ENCODE measurements around the gene TEP1. TPM values are rescaled to one million over a fixed set of nuclear protein-coding genes. Genes with fewer than 3 reads are reported as not detected.

The TEP1 gene
- total and polyA plus RNA-seq, 2 of the 13 experiments (the other 11 are each of a cell fraction or from before 2014, with no cell fraction given), result 11.0 to 12.8 TPM

GRCh38 chr14:20332788-20333493 lies 80.4 kb downstream of the TEP1 start, which contains the start of gene CCNB1IP1 (continued):
- TF ChIP-seq ZNF142 (CRISPR knock-in tag; IDR thresholded peaks at IDR 0.05), result peak; percentile 45; the same call in 1 of the 2 replicates
- peak; percentile 50; the same call in 1 of the 2 replicates for TF ChIP-seq ZNF446 (CRISPR knock-in tag; IDR thresholded peaks at IDR 0.05)
- peak; percentile 60; the same call in 1 of the 2 replicates for TF ChIP-seq UBTF (CRISPR knock-in tag; IDR thresholded peaks at IDR 0.05)
- peak; percentile 43; the same call in 1 of the 2 replicates for TF ChIP-seq MED1 (CRISPR knock-in tag; IDR thresholded peaks at IDR 0.05)
- TF ChIP-seq KLF16 (CRISPR knock-in tag; IDR thresholded peaks at IDR 0.05), result no peak; a peak in 1 of 4 replicates
- TF ChIP-seq CREBL2 (CRISPR knock-in tag; IDR thresholded peaks at IDR 0.05; ENCODE audit: borderline replicate concordance), result 0 out of 2 replicates have a peak, but pooled peaks have one; percentile 77
- no peak for TF ChIP-seq ZNF326 (CRISPR knock-in tag; IDR thresholded peaks at IDR 0.05; ENCODE audit: borderline replicate concordance)
- 0 out of 2 replicates have a peak, but pooled peaks have one; percentile 16 for TF ChIP-seq ZSCAN25 (CRISPR knock-in tag; IDR thresholded peaks at IDR 0.05)
- TF ChIP-seq USF2 (IDR thresholded peaks at IDR 0.05; ENCODE audit: low read depth, low read length), result no peak
- peak; percentile 94; the same call in 1 of the 2 replicates for TF ChIP-seq USF2 (CRISPR knock-in tag; IDR thresholded peaks at IDR 0.05; ENCODE audit: borderline replicate concordance)
- peak; percentile 60 for TF ChIP-seq PHF21A (CRISPR knock-in tag; IDR thresholded peaks at IDR 0.05)
- TF ChIP-seq TRIM24 (CRISPR knock-in tag; IDR thresholded peaks at IDR 0.05), result no peak
- TF ChIP-seq PRMT3 (CRISPR knock-in tag; IDR thresholded peaks at IDR 0.05; ENCODE audit: borderline replicate concordance, low read depth), result no peak
- no peak for TF ChIP-seq CHD4 (IDR thresholded peaks at IDR 0.05; ENCODE audit: borderline replicate concordance, low read length)
- TF ChIP-seq HOXA3 (CRISPR knock-in tag; IDR thresholded peaks at IDR 0.05), result peak; percentile 2; the same call in 1 of the 2 replicates
- TF ChIP-seq ISX (CRISPR knock-in tag; conservative IDR thresholded peaks at IDR 0.05), result 0 out of 2 replicates have a peak, but pooled peaks have one; percentile 27
- TF ChIP-seq IRF9 (CRISPR knock-in tag; IDR thresholded peaks at IDR 0.05; ENCODE audit: borderline replicate concordance), result peak; percentile 33; the same call in 1 of the 2 replicates
